Sigmoid colon (tissue), 4 donors: ENCODE measurements around the gene FJX1.

Experiments
- EP300 ChIP-seq, 4 donors: sonication (generic); formaldehyde crosslinking; IDR thresholded peaks; one replicate each; pipeline ENCODE4 v1.6.1; 2017; ENCODE audit warnings: antibody characterized with exemption in 4 of 4
- POLR2A ChIP-seq, 2 donors: fragments of 450-650 bp; IDR thresholded peaks; one replicate each; pipeline ENCODE4 v1.6.1; 2016; ENCODE audit warnings: antibody characterized with exemption in 2 of 2, mild to moderate bottlenecking in 2 of 2, moderate library complexity in 2 of 2
- POLR2AphosphoS5 ChIP-seq, 4 donors: sonication (generic); formaldehyde crosslinking; IDR thresholded peaks; one replicate each; pipeline ENCODE4 v1.6.1; 2017; ENCODE audit warnings: antibody characterized with exemption in 4 of 4
- TF ChIP-seq, protein P1 (sequence below), 4 experiments: fragments of 450-650 bp in 3 of 4; fragments of 200-600 bp in 1 of 4; IDR thresholded peaks; one replicate each; pipeline ENCODE4 v1.5.1; 2016 to 2019; ENCODE audit warnings: antibody characterized with exemption in 4 of 4, mild to moderate bottlenecking in 3 of 4, moderate library complexity in 2 of 4

DNA sequence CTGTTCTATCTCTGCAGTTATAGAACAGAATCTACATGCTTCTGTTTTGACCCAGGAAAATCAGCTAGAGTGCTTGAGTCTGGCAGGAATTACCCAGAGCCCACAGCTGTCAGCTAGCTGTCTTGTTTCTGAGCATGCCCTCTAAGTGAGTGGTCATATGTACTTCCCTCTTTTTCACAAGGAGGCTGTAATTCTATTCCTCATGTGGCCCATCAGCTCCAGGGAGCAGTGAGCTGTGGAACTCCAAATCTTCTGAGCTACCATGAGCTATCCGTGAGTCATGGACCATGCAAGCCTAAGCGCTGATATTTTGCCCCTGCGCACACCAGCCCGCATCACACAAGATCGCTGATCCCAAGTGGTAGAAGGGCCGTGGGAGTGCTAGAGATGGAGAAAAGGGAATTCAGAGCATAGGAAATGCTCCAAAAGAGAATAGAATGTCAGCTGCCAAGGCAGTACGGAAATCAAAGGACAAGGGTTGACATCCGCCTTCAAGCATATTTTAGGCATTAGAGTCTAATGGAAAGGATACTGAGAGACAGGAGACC lies 5.4 kb downstream of the FJX1 start:
- TF ChIP-seq, protein P1, sequence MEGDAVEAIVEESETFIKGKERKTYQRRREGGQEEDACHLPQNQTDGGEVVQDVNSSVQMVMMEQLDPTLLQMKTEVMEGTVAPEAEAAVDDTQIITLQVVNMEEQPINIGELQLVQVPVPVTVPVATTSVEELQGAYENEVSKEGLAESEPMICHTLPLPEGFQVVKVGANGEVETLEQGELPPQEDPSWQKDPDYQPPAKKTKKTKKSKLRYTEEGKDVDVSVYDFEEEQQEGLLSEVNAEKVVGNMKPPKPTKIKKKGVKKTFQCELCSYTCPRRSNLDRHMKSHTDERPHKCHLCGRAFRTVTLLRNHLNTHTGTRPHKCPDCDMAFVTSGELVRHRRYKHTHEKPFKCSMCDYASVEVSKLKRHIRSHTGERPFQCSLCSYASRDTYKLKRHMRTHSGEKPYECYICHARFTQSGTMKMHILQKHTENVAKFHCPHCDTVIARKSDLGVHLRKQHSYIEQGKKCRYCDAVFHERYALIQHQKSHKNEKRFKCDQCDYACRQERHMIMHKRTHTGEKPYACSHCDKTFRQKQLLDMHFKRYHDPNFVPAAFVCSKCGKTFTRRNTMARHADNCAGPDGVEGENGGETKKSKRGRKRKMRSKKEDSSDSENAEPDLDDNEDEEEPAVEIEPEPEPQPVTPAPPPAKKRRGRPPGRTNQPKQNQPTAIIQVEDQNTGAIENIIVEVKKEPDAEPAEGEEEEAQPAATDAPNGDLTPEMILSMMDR (IDR thresholded peaks at IDR 0.05) = no peak
- TF ChIP-seq POLR2AphosphoS5 (IDR thresholded peaks at IDR 0.05) (no peak), EP300 (IDR thresholded peaks at IDR 0.05) (no peak), POLR2A (IDR thresholded peaks at IDR 0.05) (no peak)
